Stimulated activated CD8-positive, alpha-beta memory T cell treated with anti-CD3 and anti-CD28 coated beads, Interleukin-15, amount 100 ng/mL, for 4 hours (primary cell): ENCODE results near the gene MFSD12.

Source experiments
- DNase-seq, 2 donors: peaks; one replicate each; pipeline ENCODE4 v3.0.0-alpha.2; 2020; ENCODE audit warnings: low read depth in 2 of 2

Gene MFSD12

DNA sequence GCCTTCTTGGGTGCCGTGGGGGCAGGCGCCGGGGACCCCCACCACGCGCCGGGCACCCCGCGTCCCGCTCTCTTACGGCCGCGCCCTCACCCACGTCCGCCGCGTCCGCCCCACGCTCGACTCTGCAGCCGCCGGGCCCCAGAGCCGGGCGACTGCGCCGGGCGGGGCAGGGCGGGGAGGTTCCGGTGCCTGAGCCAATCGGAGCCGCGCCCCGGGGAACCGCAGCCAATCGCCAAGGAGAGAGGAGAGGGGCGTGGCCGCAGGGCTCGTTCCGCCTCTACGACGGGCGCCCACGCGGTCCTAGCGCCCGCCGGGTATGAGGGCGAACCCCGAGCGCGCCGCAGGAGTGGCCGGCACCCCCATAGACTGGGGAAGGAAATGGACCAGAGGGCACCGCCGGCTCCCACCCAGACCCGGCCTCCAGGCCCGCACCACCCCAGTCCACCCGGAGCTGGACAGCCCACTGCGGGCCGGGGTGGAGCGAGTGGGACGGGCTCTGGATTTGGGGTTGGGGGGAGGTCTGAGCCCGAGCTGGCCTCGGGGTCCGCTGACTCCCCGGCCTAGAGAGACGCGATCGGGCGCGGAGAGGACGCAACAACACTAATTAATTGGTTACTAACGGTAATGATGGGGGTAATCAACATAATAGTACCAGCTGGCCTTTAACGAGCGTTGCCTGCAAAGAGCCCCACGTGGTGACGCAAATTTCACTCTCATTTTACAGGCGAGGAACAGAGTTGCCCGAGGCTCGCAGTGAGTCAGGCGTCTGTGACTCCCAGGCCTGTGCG, at the start of gene MFSD12:
Gene MFSD12 (minus strand): TSS at position 126 of the 788 bp plus-strand sequence. CDS start 183 bp downstream, outside the sequence.
- DNase-seq, result peak; percentile 83 to 89

DNA sequence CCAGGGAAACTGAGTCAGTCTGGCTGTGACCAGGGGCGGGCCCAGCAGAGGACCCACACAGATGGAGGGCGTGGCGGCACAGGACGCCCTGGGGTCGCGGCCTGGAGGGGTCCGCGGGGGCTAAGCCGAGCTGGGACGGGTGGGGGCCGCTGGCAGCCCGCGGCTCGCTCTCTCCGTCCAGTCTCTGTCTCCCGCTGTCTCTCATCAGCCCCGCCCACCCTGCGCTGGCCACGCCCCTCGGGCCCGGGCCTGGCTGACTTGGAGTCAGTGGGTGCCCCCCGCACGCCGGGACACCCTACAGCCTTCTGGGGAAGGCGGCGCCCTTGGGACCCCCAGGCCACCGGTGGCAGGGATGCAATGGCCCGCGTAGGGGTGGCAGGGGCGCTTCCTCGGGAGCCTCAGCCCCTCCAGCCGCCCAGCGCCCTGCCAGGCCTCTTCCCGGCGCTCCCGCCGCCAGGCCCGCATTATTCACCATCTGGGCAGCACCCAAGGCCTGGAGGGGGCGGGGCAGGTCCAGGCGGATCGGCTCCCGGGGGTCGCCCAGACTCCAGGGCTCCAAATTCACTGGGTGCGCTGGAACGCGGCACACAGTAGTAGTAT, 49.4 kb upstream of the MFSD12 start, which contains the start of gene TBXA2R:
Gene TBXA2R (minus strand): TSS at position 186 of the 600 bp plus-strand sequence. CDS start 6,241 bp downstream, outside the sequence.
- DNase-seq, result peak in 1 of 2 donors; percentile 54

- no peak for DNase-seq
Observed at GRCh38 chr19:3606174-3606689, 48.8 kb upstream of the MFSD12 start.

- no peak for DNase-seq
Observed at GRCh38 chr19:3605770-3606169, 48.4 kb upstream of the MFSD12 start.

GRCh38 chr19:3605361-3605760, 48.0 kb upstream of the MFSD12 start:
- no peak for DNase-seq

DNA sequence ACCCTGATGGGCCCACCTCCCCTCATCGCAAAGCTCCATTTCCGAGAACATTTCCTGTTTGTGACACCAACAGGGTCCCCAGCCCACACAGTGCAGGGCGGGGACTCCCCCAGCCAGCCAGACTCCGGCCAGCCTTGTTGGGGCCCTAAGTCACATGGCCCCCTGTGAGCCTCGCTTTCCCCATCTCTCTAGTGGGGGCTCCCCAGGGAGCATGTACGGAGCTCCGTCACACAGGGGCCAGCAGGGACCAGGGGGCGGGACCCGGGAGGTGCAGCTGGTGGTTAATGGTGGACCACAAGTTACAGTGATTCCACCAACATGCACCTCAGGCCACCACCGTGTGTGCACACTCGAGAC, 47.6 kb upstream of the MFSD12 start:
- no peak for DNase-seq

GRCh38 chr19:3604227-3604986, 47.0 kb upstream of the MFSD12 start:
- DNase-seq, result no peak

- DNase-seq, result no peak
Observed at GRCh38 chr19:3603121-3603811, 45.9 kb upstream of the MFSD12 start.

DNA sequence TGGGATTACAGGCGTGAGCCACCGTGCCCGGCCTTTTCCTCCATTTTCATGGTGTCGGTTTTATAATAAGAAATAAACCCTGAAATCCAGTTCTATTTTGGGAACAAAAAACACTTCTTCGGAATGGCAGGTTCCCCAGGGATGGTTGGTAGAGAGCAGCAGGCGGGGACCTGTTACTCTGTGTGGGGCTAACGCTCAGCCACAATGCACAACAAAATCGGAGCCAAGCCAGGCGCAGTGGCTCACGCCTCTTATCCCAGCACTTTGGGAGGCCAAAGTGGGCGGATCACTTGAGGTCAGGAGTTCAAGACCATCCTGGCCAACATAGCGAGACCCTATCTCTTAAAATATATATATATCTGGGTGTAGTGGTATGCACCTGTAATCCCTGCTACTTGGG, 43.6 kb upstream of the MFSD12 start:
- DNase-seq, result no peak

DNA sequence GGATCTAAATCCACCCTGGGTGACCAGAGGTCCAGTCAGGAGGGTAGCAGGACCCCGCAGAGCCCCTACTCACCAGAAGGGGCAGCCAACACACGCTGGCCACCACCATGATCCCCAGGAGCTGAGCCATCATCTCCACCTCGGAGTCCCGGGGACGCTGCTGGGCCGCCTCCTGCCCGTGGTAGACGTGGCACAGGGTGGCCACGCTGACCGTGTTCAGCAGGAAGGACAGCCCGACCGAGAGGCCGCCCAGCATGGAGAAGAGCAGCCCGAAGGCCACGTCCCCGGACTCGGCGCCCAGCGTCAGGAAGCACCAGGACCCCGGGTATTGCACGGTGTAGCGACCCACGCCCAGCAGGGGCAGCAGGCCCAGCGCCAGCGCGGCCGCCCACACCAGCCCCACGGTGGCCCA, 42.4 kb upstream of the MFSD12 start:
- no peak for DNase-seq

GRCh38 chr19:3595521-3596061, 38.2 kb upstream of the MFSD12 start:
- DNase-seq, result no peak

- DNase-seq, result no peak
Observed at GRCh38 chr19:3593156-3593555, 35.8 kb upstream of the MFSD12 start.

DNA sequence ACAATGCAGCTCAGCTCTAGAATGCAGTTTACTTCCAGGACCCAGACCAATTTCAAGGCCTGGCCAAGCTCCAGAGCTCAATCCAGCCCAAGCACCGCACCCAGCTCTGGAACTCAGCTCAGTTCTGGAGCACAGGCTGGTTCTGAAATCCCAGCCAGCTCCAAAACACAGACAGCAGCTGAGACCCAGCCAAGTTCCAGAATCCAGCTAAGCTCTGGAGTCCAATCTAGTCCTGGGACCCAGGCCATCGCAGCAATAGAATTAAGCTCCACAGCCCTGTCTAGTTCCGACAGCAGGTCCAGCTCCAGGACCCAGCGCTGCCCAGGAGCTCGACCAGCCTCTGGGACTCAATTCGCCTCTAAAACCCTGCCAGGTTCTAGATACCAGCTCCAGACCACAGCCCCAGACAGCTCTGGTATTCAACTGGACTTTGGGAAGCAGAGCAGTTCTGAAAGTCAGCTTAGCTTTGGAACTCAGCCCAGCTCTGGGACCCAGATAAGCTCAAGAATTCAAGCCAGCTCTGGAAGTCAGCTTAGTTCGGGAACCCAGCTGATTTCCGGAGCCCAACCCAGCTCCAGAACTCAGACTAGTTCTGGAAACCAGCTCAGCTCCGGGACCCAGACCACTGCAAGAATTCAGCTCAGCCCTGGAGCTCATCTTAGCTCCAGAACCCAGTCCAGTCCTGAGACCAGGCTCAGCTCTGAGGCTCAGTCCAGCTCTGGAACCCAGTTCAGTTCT, 34.7 kb upstream of the MFSD12 start:
- no peak for DNase-seq

- DNase-seq, result no peak
Observed at GRCh38 chr19:3590991-3591659, 33.7 kb upstream of the MFSD12 start.

DNA sequence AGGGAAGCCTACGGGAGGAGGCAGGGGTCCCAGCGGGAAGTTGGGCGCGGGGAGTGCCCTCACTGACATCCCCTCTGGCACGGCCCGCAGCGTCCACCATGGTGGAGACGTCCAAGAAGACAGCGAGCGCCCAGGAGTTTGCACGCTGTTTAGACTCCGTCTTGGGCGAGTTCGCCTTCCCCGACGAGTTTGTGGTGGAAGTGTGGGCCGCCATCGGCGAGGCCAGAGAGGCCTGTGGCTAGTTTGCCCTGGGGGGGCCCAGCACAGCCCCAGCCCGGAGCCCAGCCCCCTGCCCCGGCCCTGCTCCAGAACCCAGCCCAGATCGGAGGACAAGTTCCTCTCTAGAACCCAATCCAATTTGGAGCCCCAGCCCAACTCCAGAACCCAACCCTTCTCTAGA, 32.6 kb upstream of the MFSD12 start:
- DNase-seq, result no peak

GRCh38 chr19:3589439-3589838, 32.1 kb upstream of the MFSD12 start:
- DNase-seq, result no peak

- no peak for DNase-seq
Observed at GRCh38 chr19:3586707-3587346, 29.4 kb upstream of the MFSD12 start.

DNA sequence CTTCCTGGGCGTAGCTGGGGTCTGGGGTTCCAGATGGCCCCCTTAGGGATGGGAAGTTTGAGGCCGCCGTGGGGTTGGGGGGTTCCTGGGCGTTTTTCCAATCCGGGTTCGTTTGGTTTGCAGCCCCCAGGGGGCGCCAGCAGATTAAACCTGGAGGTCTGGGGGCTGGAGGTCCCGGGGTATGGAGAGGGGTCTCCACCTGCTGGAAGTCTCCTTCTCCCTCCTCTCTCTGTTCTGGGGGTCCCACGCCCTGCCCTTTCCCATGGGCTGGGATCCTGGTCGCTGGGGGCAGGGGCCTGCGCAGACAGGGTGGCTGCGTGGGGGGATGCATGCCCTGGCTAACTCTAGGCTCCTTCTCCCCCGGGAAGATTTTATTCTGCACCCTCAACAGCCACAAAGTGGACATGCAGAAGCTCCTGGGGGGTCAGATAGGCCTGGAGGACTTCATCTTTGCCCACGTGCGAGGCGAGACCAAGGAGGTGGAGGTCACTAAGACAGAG, 28.8 kb upstream of the MFSD12 start:
- DNase-seq, result no peak

GRCh38 chr19:3585301-3586126, 28.1 kb upstream of the MFSD12 start, which contains the start of gene GIPC3:
TSS of gene GIPC3 (plus strand) at chr19:3585478. CDS start at chr19:3585598, 120 bp downstream.
- DNase-seq, result no peak
